K562 (cell line): ENCODE measurements around the gene CPNE2. TPM values are rescaled to one million over a fixed set of nuclear protein-coding genes. Genes with fewer than 3 reads are reported as not detected.

Experiments
- ATAC-seq: fragments of 200-7000 bp; cut with Tn5 transposase; 3 replicates; pipeline ENCODE4 v1.9.1; 2020; ENCODE audit warnings: moderate library complexity
- BruUV-seq: library from RNA; stranded (reverse); fragments of 400-500 nt; replicated peaks from 2 replicates; lab custom pipeline; 2021; lab: Mats Ljungman, UMichigan
- CTCF ChIA-PET: fragments of 300-600 bp; formaldehyde crosslinking; extraction: SDS; loops from one replicate; lab custom pipeline; 2021; ENCODE audit warnings: low intra/inter-chr PET ratio; lab: Yijun Ruan, JAX
- POLR2A ChIA-PET: fragments of 300-600, 350-650 bp; sonication (Branson Sonifier 250); formaldehyde crosslinking; extraction: SDS; loops from one replicate; lab custom pipeline; 2021; ENCODE audit warnings: antibody characterized with exemption, inconsistent platforms; lab: Yijun Ruan, JAX
- DNase-seq, 4 experiments: peaks; one replicate each; pipeline versions ENCODE4 v3.0.0 to v3.0.0-alpha.2; 2011 to 2018; ENCODE audit warnings: low spot score in 3 of 4, mixed read lengths in 3 of 4; ENCODE audit errors: extremely low read depth in 1 of 4
- FAIRE-seq: peaks from 2 replicates; lab custom pipeline; 2011; peaks lifted over from hg19 to GRCh38; lab: Jason Lieb, UNC
- H2AFZ ChIP-seq: 2 replicates; pipeline ENCODE4 v1.6.0; 2011; ENCODE audit warnings: low read depth, low read length, control low read depth, inconsistent platforms
- H3K27ac ChIP-seq: fragments of 200-600 bp; 3 replicates; pipeline ENCODE4 v1.8.0; 2011; ENCODE audit warnings: low read depth, mild to moderate bottlenecking, control low read depth, inconsistent platforms, low read length, moderate library complexity, mixed read lengths; ENCODE audit errors: extremely low read depth
- H3K27me3 ChIP-seq, 2 experiments: fragments of 300-600 bp in 1 of 2; 2 replicates in 1 of 2; 3 replicates in 1 of 2; pipeline versions ENCODE4 v1.6.0 to v1.8.0; 2011; ENCODE audit warnings: inconsistent platforms in 2 of 2, low read length in 2 of 2, mild to moderate bottlenecking in 1 of 2, mixed read lengths in 1 of 2, moderate library complexity in 1 of 2; ENCODE audit not compliant: control insufficient read depth in 2 of 2, insufficient read depth in 2 of 2
- H3K36me3 ChIP-seq: fragments of 300-600 bp; 3 replicates; pipeline ENCODE4 v1.8.0; 2011; ENCODE audit warnings: mild to moderate bottlenecking, low read length, inconsistent platforms; ENCODE audit not compliant: control insufficient read depth, insufficient read depth
- H3K4me1 ChIP-seq, 2 experiments: fragments of 200-600 bp in 1 of 2; replicated peaks in 1 of 2; 2 replicates in 1 of 2; 3 replicates in 1 of 2; pipeline versions ENCODE4 v1.5.1 to v1.8.0; 2011; ENCODE audit warnings: inconsistent platforms in 2 of 2, low read length in 2 of 2, mild to moderate bottlenecking in 1 of 2, mixed read lengths in 1 of 2, moderate library complexity in 1 of 2; ENCODE audit not compliant: control insufficient read depth in 2 of 2, insufficient read depth in 2 of 2
- H3K4me2 ChIP-seq: 2 replicates; pipeline ENCODE4 v1.6.1; 2011; ENCODE audit warnings: low read length, control low read depth, inconsistent platforms, mixed read lengths; ENCODE audit not compliant: insufficient read depth
- H3K4me3 ChIP-seq: fragments of 200-600 bp; sonication (generic), shearing (Covaris generic); 2 replicates; pipeline ENCODE4 v1.5.1; 2016; ENCODE audit warnings: control low read depth, inconsistent platforms
- H3K79me2 ChIP-seq: fragments of 200-600 bp; 3 replicates; pipeline ENCODE4 v1.8.0; 2011; ENCODE audit warnings: low read length, inconsistent platforms; ENCODE audit not compliant: control insufficient read depth, insufficient read depth
- H3K9ac ChIP-seq, 2 experiments: 2 replicates each; pipeline versions ENCODE4 v1.6.0 to v1.6.1; 2011; ENCODE audit warnings: low read depth in 2 of 2, low read length in 2 of 2, control low read depth in 1 of 2, inconsistent platforms in 1 of 2, mild to moderate bottlenecking in 1 of 2, mixed read lengths in 1 of 2; ENCODE audit not compliant: insufficient read depth in 1 of 2
- H3K9me1 ChIP-seq: one replicate; pipeline ENCODE4 v1.6.0; 2011; ENCODE audit warnings: inconsistent platforms, mild to moderate bottlenecking, low read length, moderate library complexity; ENCODE audit not compliant: control insufficient read depth, insufficient read depth
- H3K9me3 ChIP-seq: replicated peaks from 2 replicates; pipeline ENCODE4 v1.5.1; 2011; ENCODE audit warnings: low read depth, low read length, inconsistent platforms; ENCODE audit not compliant: control insufficient read depth, insufficient read depth
- H4K20me1 ChIP-seq: replicated peaks from 2 replicates; pipeline ENCODE4 v1.6.1; 2011; ENCODE audit warnings: low read length, inconsistent platforms, mixed read lengths; ENCODE audit not compliant: control insufficient read depth, insufficient read depth
- ARID2 ChIP-seq: fragments of 450-650 bp; IDR thresholded peaks from 2 replicates; pipeline ENCODE4 v1.6.1; 2017; ENCODE audit warnings: antibody characterized with exemption, mild to moderate bottlenecking
- EGR1 ChIP-seq: fragments of 450-650 bp; conservative IDR thresholded peaks from 2 replicates; pipeline ENCODE4 v1.6.1; 2017; ENCODE audit warnings: mild to moderate bottlenecking
- GABPB1 ChIP-seq: sonication (generic); formaldehyde crosslinking; IDR thresholded peaks from 2 replicates; pipeline ENCODE4 v1.8.0; 2022; ENCODE audit warnings: mild to moderate bottlenecking, missing genetic modification reagents
- KDM4B ChIP-seq, 2 experiments: fragments of 450-650 bp in 1 of 2; sonication (generic) in 1 of 2; IDR thresholded peaks; 2 replicates each; pipeline ENCODE4 v1.6.1; 2016 to 2017; ENCODE audit warnings: borderline replicate concordance in 2 of 2, antibody characterized with exemption in 1 of 2, low read depth in 1 of 2, mild to moderate bottlenecking in 1 of 2
- NFRKB ChIP-seq: fragments of 450-650 bp; IDR thresholded peaks from 2 replicates; pipeline ENCODE4 v1.6.1; 2016; ENCODE audit warnings: low read depth
- POLR2G ChIP-seq: fragments of 200-400 bp; formaldehyde crosslinking; IDR thresholded peaks from 2 replicates; pipeline ENCODE4 v1.6.1; 2017; ENCODE audit warnings: low read depth, mild to moderate bottlenecking, antibody characterized with exemption, low read length, moderate library complexity
- TFAM ChIP-seq: fragments of 250-450 bp; sonication (Bioruptor Pico); conservative IDR thresholded peaks from 2 replicates; pipeline ENCODE4 v1.5.0; 2021; ENCODE audit warnings: mild to moderate bottlenecking, moderate library complexity
- WGBS: fragments of 100-300 bp; shearing (Covaris generic); methylation state at CpG from one replicate; pipeline ENCODE4 v1.1.6; 2016; ENCODE audit warnings: low coverage, mixed read lengths; ENCODE audit not compliant: insufficient coverage; ENCODE audit errors: missing lambda C conversion rate; 5-methylcytosine and 5-hydroxymethylcytosine counted together
- in situ Hi-C: fragments of 300-500 bp; cut with MboI; formaldehyde crosslinking; loops from 4 replicates; pipeline ENCODE4 v1.15.0; 2018; ENCODE audit warnings: inconsistent platforms, mixed read lengths
- intact Hi-C: fragments of 100-400 bp; cut with micrococcal nuclease; formaldehyde crosslinking; loops from 2 replicates; pipeline ENCODE4 v1.14.2; 2022
- polyA plus RNA-seq, 8 experiments: library from polyadenylated mRNA; depleted of rRNA in 4 of 8; stranded (reverse) in 5 of 8; unstranded in 3 of 8; fragments of >200 nt; fragmentation: Nextera tagmentation in 2 of 8; fragmentation: Illumina TruSeq in 1 of 8; extraction: Ambion mirVana in 2 of 8; extraction: Trizol in 1 of 8; gene quantifications; 2 replicates each; pipeline versions ENCODE4 v1.2.1 to v1.2.3, GENCODE V29; 2011 to 2014; ENCODE audit warnings: inconsistent platforms in 1 of 8, missing spikeins in 1 of 8
- total RNA-seq, 7 experiments: library from RNA; depleted of rRNA in 6 of 7; stranded (reverse); fragments of >200 nt in 6 of 7; fragmentation: Illumina TruSeq in 2 of 7; extraction: Trizol in 2 of 7; gene quantifications; 2 replicates each; pipeline versions ENCODE4 v1.2.1 to v1.2.3, GENCODE V29; 2011 to 2021; ENCODE audit warnings: low replicate concordance in 1 of 7
- TF ChIP-seq, protein P1 (sequence below): fragments of 200-800 bp; sonication (Bioruptor generic); IDR thresholded peaks from 2 replicates; pipeline ENCODE4 v1.6.1; 2017; ENCODE audit warnings: missing genetic modification characterization, missing compliant biosample characterization
- TF ChIP-seq, protein P2 (sequence below): sonication (generic); formaldehyde crosslinking; IDR thresholded peaks from 2 replicates; pipeline ENCODE4 v1.8.1; 2023; ENCODE audit warnings: mild to moderate bottlenecking, missing genetic modification reagents
- TF ChIP-seq, protein P3 (sequence below): fragments of 200-800 bp; sonication (Bioruptor generic); IDR thresholded peaks from 2 replicates; pipeline ENCODE4 v1.6.1; 2017; ENCODE audit warnings: missing genetic modification characterization, missing compliant biosample characterization
- TF ChIP-seq, protein P4 (sequence below): sonication (generic); formaldehyde crosslinking; IDR thresholded peaks from 2 replicates; pipeline ENCODE4 v1.8.0; 2022; ENCODE audit warnings: missing genetic modification reagents, mild to moderate bottlenecking, moderate library complexity, borderline replicate concordance

CPNE2 gene
- total and polyA plus RNA-seq, 9 of the 15 experiments (the other 6 are each of a cell fraction or from before 2014, with no cell fraction given), result 3.0 to 13.9 (median 8.6) TPM

DNA sequence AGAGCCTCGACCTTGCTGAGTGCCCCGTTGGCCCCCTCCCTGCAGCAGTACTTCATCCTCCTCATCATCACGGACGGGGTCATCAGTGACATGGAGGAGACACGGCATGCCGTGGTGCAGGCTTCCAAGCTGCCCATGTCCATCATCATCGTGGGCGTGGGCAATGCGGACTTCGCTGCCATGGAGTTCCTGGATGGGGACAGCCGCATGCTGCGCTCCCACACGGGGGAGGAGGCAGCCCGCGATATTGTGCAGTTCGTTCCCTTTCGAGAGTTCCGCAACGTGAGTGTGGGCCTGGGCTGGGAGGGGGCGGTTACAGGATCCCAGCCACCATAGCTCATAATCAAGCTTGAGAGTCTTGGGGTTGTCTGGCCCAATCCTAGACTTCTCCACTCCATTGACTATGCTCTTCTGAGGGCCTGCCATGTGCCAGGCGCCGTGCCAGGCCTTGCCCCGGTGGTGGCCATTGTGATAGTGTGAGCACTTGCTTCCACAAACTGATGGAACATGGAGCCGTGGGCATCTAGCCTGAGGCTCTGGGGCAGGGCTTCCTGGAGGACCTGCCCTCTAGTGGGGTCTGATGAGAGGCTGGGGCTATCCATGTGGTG lies 53.8 kb downstream of the CPNE2 start:
- 0 out of 2 replicates have a peak, but pooled peaks have one; percentile 8 for TF ChIP-seq GABPB1
- TF ChIP-seq POLR2G, result peak; percentile 60
- TF ChIP-seq, protein P1, sequence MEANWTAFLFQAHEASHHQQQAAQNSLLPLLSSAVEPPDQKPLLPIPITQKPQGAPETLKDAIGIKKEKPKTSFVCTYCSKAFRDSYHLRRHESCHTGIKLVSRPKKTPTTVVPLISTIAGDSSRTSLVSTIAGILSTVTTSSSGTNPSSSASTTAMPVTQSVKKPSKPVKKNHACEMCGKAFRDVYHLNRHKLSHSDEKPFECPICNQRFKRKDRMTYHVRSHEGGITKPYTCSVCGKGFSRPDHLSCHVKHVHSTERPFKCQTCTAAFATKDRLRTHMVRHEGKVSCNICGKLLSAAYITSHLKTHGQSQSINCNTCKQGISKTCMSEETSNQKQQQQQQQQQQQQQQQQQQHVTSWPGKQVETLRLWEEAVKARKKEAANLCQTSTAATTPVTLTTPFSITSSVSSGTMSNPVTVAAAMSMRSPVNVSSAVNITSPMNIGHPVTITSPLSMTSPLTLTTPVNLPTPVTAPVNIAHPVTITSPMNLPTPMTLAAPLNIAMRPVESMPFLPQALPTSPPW (CRISPR knock-in tag), result 0 out of 2 replicates have a peak, but pooled peaks have one; percentile 9
- TF ChIP-seq ARID2, result no peak
- TF ChIP-seq TFAM (CRISPR knock-in tag), result no peak
- TF ChIP-seq EGR1, result 0 out of 2 replicates have a peak, but pooled peaks have one; percentile 7
- TF ChIP-seq, protein P2, sequence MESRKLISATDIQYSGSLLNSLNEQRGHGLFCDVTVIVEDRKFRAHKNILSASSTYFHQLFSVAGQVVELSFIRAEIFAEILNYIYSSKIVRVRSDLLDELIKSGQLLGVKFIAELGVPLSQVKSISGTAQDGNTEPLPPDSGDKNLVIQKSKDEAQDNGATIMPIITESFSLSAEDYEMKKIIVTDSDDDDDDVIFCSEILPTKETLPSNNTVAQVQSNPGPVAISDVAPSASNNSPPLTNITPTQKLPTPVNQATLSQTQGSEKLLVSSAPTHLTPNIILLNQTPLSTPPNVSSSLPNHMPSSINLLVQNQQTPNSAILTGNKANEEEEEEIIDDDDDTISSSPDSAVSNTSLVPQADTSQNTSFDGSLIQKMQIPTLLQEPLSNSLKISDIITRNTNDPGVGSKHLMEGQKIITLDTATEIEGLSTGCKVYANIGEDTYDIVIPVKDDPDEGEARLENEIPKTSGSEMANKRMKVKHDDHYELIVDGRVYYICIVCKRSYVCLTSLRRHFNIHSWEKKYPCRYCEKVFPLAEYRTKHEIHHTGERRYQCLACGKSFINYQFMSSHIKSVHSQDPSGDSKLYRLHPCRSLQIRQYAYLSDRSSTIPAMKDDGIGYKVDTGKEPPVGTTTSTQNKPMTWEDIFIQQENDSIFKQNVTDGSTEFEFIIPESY, result peak; percentile 87
- no peak for TF ChIP-seq NFRKB
- TF ChIP-seq, protein P3, sequence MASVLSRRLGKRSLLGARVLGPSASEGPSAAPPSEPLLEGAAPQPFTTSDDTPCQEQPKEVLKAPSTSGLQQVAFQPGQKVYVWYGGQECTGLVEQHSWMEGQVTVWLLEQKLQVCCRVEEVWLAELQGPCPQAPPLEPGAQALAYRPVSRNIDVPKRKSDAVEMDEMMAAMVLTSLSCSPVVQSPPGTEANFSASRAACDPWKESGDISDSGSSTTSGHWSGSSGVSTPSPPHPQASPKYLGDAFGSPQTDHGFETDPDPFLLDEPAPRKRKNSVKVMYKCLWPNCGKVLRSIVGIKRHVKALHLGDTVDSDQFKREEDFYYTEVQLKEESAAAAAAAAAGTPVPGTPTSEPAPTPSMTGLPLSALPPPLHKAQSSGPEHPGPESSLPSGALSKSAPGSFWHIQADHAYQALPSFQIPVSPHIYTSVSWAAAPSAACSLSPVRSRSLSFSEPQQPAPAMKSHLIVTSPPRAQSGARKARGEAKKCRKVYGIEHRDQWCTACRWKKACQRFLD (CRISPR knock-in tag), result 0 out of 2 replicates have a peak, but pooled peaks have one; percentile 19
- TF ChIP-seq, protein P4, sequence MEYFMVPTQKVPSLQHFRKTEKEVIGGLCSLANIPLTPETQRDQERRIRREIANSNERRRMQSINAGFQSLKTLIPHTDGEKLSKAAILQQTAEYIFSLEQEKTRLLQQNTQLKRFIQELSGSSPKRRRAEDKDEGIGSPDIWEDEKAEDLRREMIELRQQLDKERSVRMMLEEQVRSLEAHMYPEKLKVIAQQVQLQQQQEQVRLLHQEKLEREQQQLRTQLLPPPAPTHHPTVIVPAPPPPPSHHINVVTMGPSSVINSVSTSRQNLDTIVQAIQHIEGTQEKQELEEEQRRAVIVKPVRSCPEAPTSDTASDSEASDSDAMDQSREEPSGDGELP (CRISPR knock-in tag), result no peak; the same call in 1 of the 2 replicates
- no peak for TF ChIP-seq KDM4B (IDR thresholded peaks at IDR 0.05; ENCODE audit: borderline replicate concordance in 2 of 2, low read depth in 1 of 2)
- peak overlapping the region; percentile 78 for H2AFZ ChIP-seq
- intact Hi-C loops (no loop called here), in situ Hi-C loops (no loop called here)
- H3K4me2 ChIP-seq, result peak overlapping the region; percentile 50
- no peaks in the 10 kb centered on the region for H3K27me3 ChIP-seq
- no peaks in the 10 kb centered on the region for H3K9me1 ChIP-seq
- DNase-seq, result peak in 1 of 4 experiments; percentile 40
- POLR2A ChIA-PET, result no interaction called here
- no peaks in the 10 kb centered on the region for H4K20me1 ChIP-seq
- peaks cover 25 to 33% of the 10 kb centered on the region in 2 experiments for H3K4me1 ChIP-seq
- H3K36me3 ChIP-seq, result no peaks in the 10 kb centered on the region
- CTCF ChIA-PET, result no interaction called here
- peak; percentile 41 for ATAC-seq
- peak overlapping the region; percentile 23; the same call in 1 of the 3 replicates for H3K27ac ChIP-seq
- FAIRE-seq, result no peak
- no TSS peak for BruUV-seq
- no peak overlapping the region for H3K4me3 ChIP-seq
- 56% methylated on average over 22 of the region's 24 CpGs for WGBS
- H3K9ac ChIP-seq, result peak overlapping the region in 1 of 2 experiments; percentile 29; a peak in 1 of 4 replicates
- no peaks in the 10 kb centered on the region for H3K9me3 ChIP-seq
- H3K79me2 ChIP-seq, result no peaks in the 10 kb centered on the region
